Suprapubic skin (tissue), 3 donors: Measurements from ENCODE around the gene IGFBP7.

ENCODE experiments used
- CTCF ChIP-seq, 2 donors: fragments of 200-600 bp in 1 of 2; fragments of 450-650 bp in 1 of 2; sonication (generic) in 1 of 2; IDR thresholded peaks; one replicate each; pipeline ENCODE4 v1.5.1; 2016 to 2019; ENCODE audit warnings: antibody characterized with exemption in 2 of 2, mild to moderate bottlenecking in 1 of 2, moderate library complexity in 1 of 2
- EP300 ChIP-seq: sonication (generic); formaldehyde crosslinking; IDR thresholded peaks from one replicate; pipeline ENCODE4 v1.6.1; 2017; ENCODE audit warnings: antibody characterized with exemption
- POLR2A ChIP-seq, 2 donors: fragments of 450-650 bp; IDR thresholded peaks; one replicate each; pipeline ENCODE4 v1.6.1; 2017; ENCODE audit warnings: antibody characterized with exemption in 2 of 2, mild to moderate bottlenecking in 2 of 2, moderate library complexity in 2 of 2

DNA sequence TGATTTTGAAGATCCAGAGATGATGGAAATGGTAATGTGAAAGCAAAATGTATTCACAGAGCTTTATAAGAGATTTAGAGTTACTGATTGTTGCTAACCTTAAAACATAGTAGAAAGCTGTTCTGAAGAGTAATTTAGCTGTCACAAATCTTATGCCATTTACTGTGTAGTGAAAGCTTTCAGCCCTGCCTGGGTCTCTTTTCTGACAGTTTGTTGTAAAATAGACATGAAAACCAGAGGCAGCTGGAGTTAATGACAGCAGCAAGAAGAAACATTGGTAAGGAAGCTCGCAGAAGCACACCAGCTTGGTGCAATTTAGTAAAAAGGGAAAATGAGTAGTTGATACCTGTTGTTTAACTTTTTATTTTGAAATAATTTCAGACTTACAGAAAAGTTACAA, 110.4 kb downstream of the IGFBP7 start:
- TF ChIP-seq CTCF (IDR thresholded peaks at IDR 0.05) = no peak
- no peak for TF ChIP-seq EP300
- TF ChIP-seq POLR2A (IDR thresholded peaks at IDR 0.05) = no peak
